B cell (primary cell): ENCODE data around the gene RAB6A. TPM values are rescaled to one million over a fixed set of nuclear protein-coding genes. Genes with fewer than 3 reads are reported as not detected.

ENCODE experiments used
- ATAC-seq: fragments of 200-7000 bp; cut with Tn5 transposase; one replicate; pipeline ENCODE4 v1.10.0; 2021; ENCODE audit warnings: low read depth, mild to moderate bottlenecking, moderate number of reproducible peaks, moderate library complexity
- CTCF ChIA-PET: fragments of 350-600 bp; sonication (Branson Sonifier 250); formaldehyde crosslinking; loops from one replicate; lab custom pipeline; 2021; ENCODE audit warnings: antibody characterized with exemption, inconsistent platforms; lab: Charles Lee
- POLR2A ChIA-PET: fragments of 350-600 bp; sonication (Branson Sonifier 250); formaldehyde crosslinking; loops from one replicate; lab custom pipeline; 2021; ENCODE audit warnings: antibody characterized with exemption; lab: Charles Lee
- DNase-seq: peaks from one replicate; pipeline ENCODE4 v3.0.0; 2013
- H2AFZ ChIP-seq: 2 replicates; pipeline ENCODE4 v1.6.1; 2012; ENCODE audit warnings: mild to moderate bottlenecking, low read depth, low read length; ENCODE audit not compliant: insufficient read depth, poor library complexity, severe bottlenecking
- H3K27ac ChIP-seq, 2 donors: 1 replicate in 1 of 2; 2 replicates in 1 of 2; pipeline ENCODE4 v1.5.1; 2012 to 2013; ENCODE audit warnings: low read length in 2 of 2, mild to moderate bottlenecking in 2 of 2, moderate library complexity in 1 of 2
- H3K27me3 ChIP-seq, 4 experiments: fragments of 200-600 bp in 1 of 4; sonication (generic) in 1 of 4; replicated peaks in 1 of 4; 1 replicate in 2 of 4; 2 replicates in 2 of 4; pipeline versions ENCODE4 v1.6.1 to v1.7.0; 2013 to 2016; ENCODE audit warnings: low read length in 3 of 4, mild to moderate bottlenecking in 2 of 4, mixed read lengths in 1 of 4, moderate library complexity in 1 of 4; ENCODE audit not compliant: insufficient read depth in 4 of 4, control insufficient read depth in 3 of 4; ENCODE audit errors: control extremely low read depth in 1 of 4
- H3K36me3 ChIP-seq, 2 experiments: replicated peaks in 1 of 2; 1 replicate in 1 of 2; 2 replicates in 1 of 2; pipeline versions ENCODE4 v1.6.1 to v1.7.1; 2013; ENCODE audit warnings: low read length in 1 of 2; ENCODE audit not compliant: insufficient read depth in 2 of 2, control insufficient read depth in 1 of 2; ENCODE audit errors: control extremely low read depth in 1 of 2, extremely low read depth in 1 of 2
- H3K4me1 ChIP-seq, 2 donors: fragments of 200-600 bp in 1 of 2; sonication (generic) in 1 of 2; 1 replicate in 1 of 2; 2 replicates in 1 of 2; pipeline versions ENCODE4 v1.5.1 to v1.6.1; 2013 to 2017; ENCODE audit warnings: low read length in 2 of 2; ENCODE audit not compliant: control insufficient read depth in 2 of 2, insufficient read depth in 2 of 2
- H3K4me2 ChIP-seq: replicated peaks from 2 replicates; pipeline ENCODE3; 2012; ENCODE audit warnings: mild to moderate bottlenecking, low read depth, low read length; ENCODE audit not compliant: poor library complexity, severe bottlenecking
- H3K4me3 ChIP-seq, 5 experiments: fragments of 200-600 bp in 1 of 5; sonication (generic) in 1 of 5; 1 replicate in 3 of 5; 2 replicates in 2 of 5; pipeline versions ENCODE4 v1.5.1 to v1.7.0; 2011 to 2016; ENCODE audit warnings: low read length in 4 of 5, mild to moderate bottlenecking in 4 of 5, low read depth in 2 of 5, control low read depth in 1 of 5, moderate library complexity in 1 of 5; ENCODE audit not compliant: insufficient read depth in 1 of 5; ENCODE audit errors: control extremely low read depth in 1 of 5, extremely low read depth in 1 of 5
- H3K79me2 ChIP-seq: fragments of 200-600 bp; sonication (generic); one replicate; pipeline ENCODE4 v1.6.0; 2016; ENCODE audit warnings: low read length; ENCODE audit not compliant: control insufficient read depth, insufficient read depth
- H3K9ac ChIP-seq: fragments of 200-600 bp; sonication (generic); 2 replicates; pipeline ENCODE4 v1.6.1; 2017; ENCODE audit warnings: mild to moderate bottlenecking, low read length, moderate library complexity
- H3K9me3 ChIP-seq, 3 donors: one replicate each; pipeline versions ENCODE4 v1.6.1 to v1.7.1; 2013; ENCODE audit warnings: low read length in 2 of 3; ENCODE audit not compliant: control insufficient read depth in 2 of 3, insufficient read depth in 1 of 3; ENCODE audit errors: control extremely low read depth in 1 of 3
- H4K20me1 ChIP-seq: 2 replicates; pipeline ENCODE4 v1.6.0; 2012; ENCODE audit warnings: mild to moderate bottlenecking, low read length; ENCODE audit not compliant: insufficient read depth, control insufficient read depth, poor library complexity, severe bottlenecking
- H3K27ac Mint-ChIP-seq: one replicate; pipeline ENCODE4 v1.8.0; 2021; ENCODE audit warnings: mixed read lengths
- H3K27me3 Mint-ChIP-seq: one replicate; pipeline ENCODE4 v1.8.0; 2021; ENCODE audit warnings: mixed read lengths
- H3K4me1 Mint-ChIP-seq: one replicate; pipeline ENCODE4 v1.8.0; 2021; ENCODE audit warnings: mixed read lengths
- H3K4me3 Mint-ChIP-seq: one replicate; pipeline ENCODE4 v1.8.0; 2021; ENCODE audit warnings: mixed read lengths
- H3K9me3 Mint-ChIP-seq: one replicate; pipeline ENCODE4 v1.8.0; 2022; ENCODE audit warnings: mixed read lengths; ENCODE audit not compliant: insufficient read depth
- CTCF ChIP-seq: fragments of 200-600 bp; IDR thresholded peaks from one replicate; pipeline ENCODE4 v1.8.0; 2022; ENCODE audit warnings: antibody characterized with exemption, mild to moderate bottlenecking
- EZH2 ChIP-seq: IDR thresholded peaks from 2 replicates; pipeline ENCODE4 v1.6.1; 2012; ENCODE audit warnings: borderline replicate concordance, low read depth, mild to moderate bottlenecking, moderate library complexity, low read length; ENCODE audit not compliant: insufficient read depth, poor library complexity, severe bottlenecking
- WGBS: methylation state at CpG from one replicate; pipeline ENCODE4 v1.1.5; 2013; ENCODE audit warnings: missing lambda C conversion rate; ENCODE audit not compliant: insufficient coverage; 5-methylcytosine and 5-hydroxymethylcytosine counted together
- intact Hi-C: fragments of 100-400 bp; cut with micrococcal nuclease; formaldehyde crosslinking; loops from one replicate; pipeline ENCODE4 v1.10.0; 2022
- polyA plus RNA-seq: library from polyadenylated mRNA; depleted of rRNA; stranded (reverse); fragments of >200 nt; gene quantifications from 2 replicates; pipeline ENCODE4 v1.2.3, GENCODE V29; 2012
- total RNA-seq, 2 donors: library from RNA; stranded (reverse); fragments of 120-200 nt in 1 of 2; gene quantifications; 1 replicate in 1 of 2; 2 replicates in 1 of 2; pipeline versions ENCODE4 v1.2.3 to v1.2.4, GENCODE V29; 2013 to 2022

RAB6A gene
- total and polyA plus RNA-seq, 2 donors (not counting 1 experiment from before 2014, with no cell fraction given), result 17.2 to 70.5 TPM

GRCh38 chr11:73645972-73646631, 114.8 kb downstream of the RAB6A start, which contains the start of gene PLEKHB1:
Gene PLEKHB1 (plus strand): TSS chr11:73646581. CDS start chr11:73646609, 28 bp downstream.
- no peaks in the 10 kb centered on the region for H4K20me1 ChIP-seq
- no peaks in the 10 kb centered on the region for H3K36me3 ChIP-seq
- WGBS, result 86% methylated on average over 26 of the region's 26 CpGs
- ChIA-PET POLR2A (no interaction called here), CTCF (interaction anchor here (1.6 to 5.9 kb wide), 2 partner anchors 15 to 20 kb away, joined by 4 to 49 read pairs; no protein-coding TSS in a partner anchor)
- H3K9me3 ChIP-seq, result no peaks in the 10 kb centered on the region
- no peak for TF ChIP-seq CTCF
- no peak for TF ChIP-seq EZH2
- no peak within 1 kb of the TSS for H3K27ac ChIP-seq
- H3K27me3 ChIP-seq, result peaks cover 0 to 9% (median 0%) of the 10 kb centered on the region in 4 experiments
- ATAC-seq (no peak), DNase-seq (no peak)
- Mint-ChIP-seq H3K9me3 (no peaks in the 10 kb centered on the region), H3K27ac (peak within 1 kb of the TSS; percentile 87), H3K4me3 (peak within 1 kb of the TSS; percentile 87), H3K27me3 (peaks cover 4% of the 10 kb centered on the region), H3K4me1 (peaks cover 23% of the 10 kb centered on the region)
- peak within 1 kb of the TSS; percentile 65 for H3K4me2 ChIP-seq
- H3K4me3 ChIP-seq, result peak within 1 kb of the TSS in 2 of 5 experiments; percentile 46 to 56
- H3K9ac ChIP-seq, result no peak within 1 kb of the TSS
- H2AFZ ChIP-seq, result peak within 1 kb of the TSS; percentile 66
- no peaks in the 10 kb centered on the region for H3K79me2 ChIP-seq
- H3K4me1 ChIP-seq, result peaks cover 11 to 20% of the 10 kb centered on the region in 2 donors
- intact Hi-C loops, result loop anchor here (2.0 kb wide), 1 partner anchor 21 kb away; no protein-coding TSS in a partner anchor
